Right lobe of liver (tissue), 4 donors: Measurements from ENCODE around the gene STX17.

Source experiments
- CTCF ChIP-seq, 4 donors: fragments of 200-600 bp in 3 of 4; fragments of 450-650 bp in 1 of 4; IDR thresholded peaks; one replicate each; pipeline versions ENCODE4 v1.5.1 to v1.8.0; 2016 to 2022; ENCODE audit warnings: antibody characterized with exemption in 4 of 4, mild to moderate bottlenecking in 2 of 4
- POLR2A ChIP-seq: fragments of 450-650 bp; IDR thresholded peaks from one replicate; pipeline ENCODE4 v1.6.1; 2017; ENCODE audit warnings: antibody characterized with exemption, mild to moderate bottlenecking
- donor health status: DM: no; HTN: no; CAD: no.
- donor health status: DM: no; HTN: no; CAD: no.
- donor health status: DM: no; HTN: yes; CAD: no.

GRCh38 chr9:99881769-99882168 is 24.7 kb upstream of the STX17 start:
- TF ChIP-seq CTCF (IDR thresholded peaks at IDR 0.05) (no peak), POLR2A (no peak)
